A673 (cell line): ENCODE results near the gene C20orf144.

Experiments
- CTCF ChIP-seq: fragments of 300-800, 200-600 bp; sonication (generic); conservative IDR thresholded peaks from 2 replicates; pipeline ENCODE4 v1.5.1; 2017; ENCODE audit warnings: low read depth, mild to moderate bottlenecking, antibody characterized with exemption, low read length, moderate library complexity, mixed read lengths
- EZH2 ChIP-seq: fragments of 200-600 bp; sonication (generic); IDR thresholded peaks from 2 replicates; pipeline ENCODE4 v1.6.1; 2017; ENCODE audit warnings: borderline replicate concordance, low read depth, mild to moderate bottlenecking, mixed read lengths, antibody characterized with exemption, low read length; ENCODE audit not compliant: poor library complexity, severe bottlenecking

GRCh38 chr20:33650753-33651561 lies 11.2 kb upstream of the C20orf144 start:
- no peak for TF ChIP-seq CTCF
- TF ChIP-seq EZH2 = no peak
